Subcutaneous abdominal adipose tissue (tissue), 5 donors: Measurements from ENCODE around the gene SESN1.
A peak's percentile ranks its signal among the peaks of the same experiment; 100 is the strongest.
"Not testable (repeated sequence)": the region's sequence is repeated elsewhere in the genome, so short reads cannot be mapped to it uniquely, and the experiment has no call there.

Experiments used
- H3K27ac ChIP-seq: one replicate; pipeline ENCODE4 v1.7.0; 2013; ENCODE audit warnings: low read depth, mild to moderate bottlenecking, inconsistent platforms, low read length, moderate library complexity
- H3K27me3 ChIP-seq, 5 donors: one replicate each; pipeline ENCODE4 v1.7.0; 2013; ENCODE audit warnings: low read length in 5 of 5, inconsistent platforms in 1 of 5; ENCODE audit not compliant: control insufficient read depth in 5 of 5, insufficient read depth in 4 of 5
- H3K36me3 ChIP-seq, 5 donors: one replicate each; pipeline ENCODE4 v1.7.0; 2013; ENCODE audit warnings: low read length in 5 of 5; ENCODE audit not compliant: control insufficient read depth in 5 of 5, insufficient read depth in 5 of 5
- H3K4me1 ChIP-seq, 5 donors: one replicate each; pipeline ENCODE4 v1.7.0; 2013; ENCODE audit warnings: low read length in 5 of 5, mild to moderate bottlenecking in 3 of 5, moderate library complexity in 1 of 5; ENCODE audit not compliant: control insufficient read depth in 5 of 5, insufficient read depth in 5 of 5
- H3K4me3 ChIP-seq, 5 donors: one replicate each; pipeline ENCODE4 v1.7.0; 2013; ENCODE audit warnings: low read length in 5 of 5, low read depth in 1 of 5
- H3K9ac ChIP-seq, 5 donors: one replicate each; pipeline ENCODE4 v1.7.0; 2013; ENCODE audit warnings: low read length in 5 of 5, mild to moderate bottlenecking in 4 of 5, moderate library complexity in 3 of 5
- H3K9me3 ChIP-seq, 5 donors: one replicate each; pipeline ENCODE4 v1.7.0; 2013; ENCODE audit warnings: low read length in 5 of 5; ENCODE audit not compliant: control insufficient read depth in 5 of 5
- donor health status: healthy.
- donor health status: healthy.
- donor health status: healthy.
- donor health status: healthy.
- donor health status: healthy.

The SESN1 gene

DNA sequence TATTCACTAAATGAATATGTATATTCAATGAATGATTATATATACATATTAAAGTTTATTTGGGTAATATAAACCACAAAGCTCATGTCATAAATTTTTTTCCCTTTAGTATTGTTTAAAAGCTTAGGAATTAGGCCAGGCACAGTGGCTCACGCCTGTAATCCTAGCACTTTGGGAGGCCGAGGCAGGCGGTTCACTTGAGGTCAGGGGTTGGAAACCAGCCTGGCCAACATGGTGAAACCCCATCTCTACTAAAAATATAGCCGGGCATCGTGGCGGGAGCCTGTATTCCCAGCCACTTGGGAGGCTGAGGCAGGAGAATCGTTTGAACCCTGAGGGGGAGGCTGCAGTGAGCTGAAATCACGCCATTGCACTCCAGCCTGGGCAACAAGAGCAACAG, 10.5 kb downstream of the SESN1 start:
- not testable (repeated sequence) for H3K9me3 ChIP-seq, H3K27ac ChIP-seq, H3K9ac ChIP-seq, H3K36me3 ChIP-seq, H3K27me3 ChIP-seq, H3K4me3 ChIP-seq
- H3K4me1 ChIP-seq: peaks cover 0 to 34% (median 14%) of the 10 kb centered on the region in 5 donors

DNA sequence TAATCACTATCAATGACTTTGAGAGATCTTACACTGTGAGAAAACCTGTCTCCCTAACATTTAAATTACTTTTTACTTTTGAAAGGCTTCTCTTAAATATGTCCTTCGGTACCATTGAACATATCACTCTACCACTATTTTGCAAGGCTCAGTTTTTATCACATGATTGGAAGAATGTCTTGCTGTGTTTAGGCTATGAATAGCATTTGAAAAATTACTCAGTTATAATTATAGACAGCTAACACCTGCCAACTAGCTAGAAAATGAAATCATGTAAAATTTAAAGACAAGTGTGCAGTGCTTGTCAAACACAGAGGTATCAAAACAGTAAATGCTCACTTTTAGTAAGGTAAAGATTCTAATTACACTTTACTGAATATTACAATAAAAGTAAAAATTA, 11.0 kb downstream of the SESN1 start:
- Histone ChIP-seq H3K9ac (no peak overlapping the region), H3K36me3 (peaks cover 0 to 5% (median 2%) of the 10 kb centered on the region in 5 donors), H3K4me3 (no peak overlapping the region), H3K27ac (no peak overlapping the region), H3K4me1 (peaks cover 0 to 30% (median 14%) of the 10 kb centered on the region in 5 donors), H3K27me3 (no peaks in the 10 kb centered on the region), H3K9me3 (no peaks in the 10 kb centered on the region)

DNA sequence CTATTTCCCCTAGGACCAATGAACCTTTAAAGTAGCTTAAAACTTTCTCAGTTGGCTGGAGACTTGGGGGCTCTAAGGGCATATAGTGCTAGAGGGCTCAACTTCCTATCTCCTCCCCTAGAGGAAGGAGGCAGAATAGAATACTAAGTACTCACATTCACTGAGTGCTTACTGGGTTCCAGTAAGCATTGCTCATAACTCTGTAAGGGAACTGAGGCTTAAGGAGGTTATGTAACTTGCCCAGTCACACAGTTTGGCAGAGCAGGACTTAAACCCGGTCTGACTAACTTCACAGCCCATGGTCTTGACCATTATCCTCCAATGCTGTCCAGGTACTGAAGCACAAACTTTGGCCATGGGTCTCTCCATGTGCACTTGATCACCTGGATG, 12.5 kb downstream of the SESN1 start:
- no peaks in the 10 kb centered on the region for H3K27me3 ChIP-seq
- H3K36me3 ChIP-seq: peaks cover 0 to 5% (median 2%) of the 10 kb centered on the region in 5 donors
- peak overlapping the region; percentile 13 for H3K27ac ChIP-seq
- no peaks in the 10 kb centered on the region for H3K9me3 ChIP-seq
- H3K4me1 ChIP-seq: peaks cover 0 to 21% (median 13%) of the 10 kb centered on the region in 5 donors
- no peak overlapping the region for H3K9ac ChIP-seq
- H3K4me3 ChIP-seq: no peak overlapping the region

DNA sequence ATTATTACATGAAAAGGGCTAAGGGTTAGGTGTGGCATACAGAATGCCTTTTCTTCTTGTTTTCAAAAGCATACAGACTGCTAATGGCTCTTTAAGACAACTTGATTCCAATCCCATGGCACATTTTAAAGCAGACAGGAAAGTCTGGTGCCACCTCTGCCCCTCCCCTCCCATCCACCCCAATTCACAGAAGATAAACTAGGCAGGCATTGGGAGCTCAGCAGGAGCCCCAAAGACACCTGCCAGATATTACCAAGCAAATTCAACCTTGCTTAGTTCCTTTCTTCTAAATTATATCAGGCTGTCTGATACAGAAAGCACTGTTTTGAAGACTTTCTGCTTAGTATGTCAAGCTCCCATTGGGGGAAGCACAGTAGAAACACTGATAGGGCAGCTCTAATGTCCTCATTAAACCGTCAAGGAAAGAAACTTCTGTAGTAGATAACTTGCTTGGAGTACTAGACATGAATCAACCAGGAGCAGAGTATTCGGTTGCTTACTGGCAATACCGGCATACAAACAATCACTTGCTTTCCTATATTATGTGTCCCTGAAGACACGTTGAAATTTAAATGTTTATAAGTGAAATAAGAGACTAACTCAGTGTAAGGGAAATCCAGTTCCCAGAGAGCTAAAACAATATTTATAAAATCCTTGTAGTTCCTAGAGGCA, 13.0 kb downstream of the SESN1 start:
- peak overlapping the region; percentile 13 for H3K27ac ChIP-seq
- H3K4me1 ChIP-seq: peaks cover 0 to 21% (median 13%) of the 10 kb centered on the region in 5 donors
- no peak overlapping the region for H3K9ac ChIP-seq
- no peaks in the 10 kb centered on the region for H3K9me3 ChIP-seq
- H3K27me3 ChIP-seq: no peaks in the 10 kb centered on the region
- H3K36me3 ChIP-seq: peaks cover 0 to 5% (median 2%) of the 10 kb centered on the region in 5 donors
- H3K4me3 ChIP-seq: no peak overlapping the region

DNA sequence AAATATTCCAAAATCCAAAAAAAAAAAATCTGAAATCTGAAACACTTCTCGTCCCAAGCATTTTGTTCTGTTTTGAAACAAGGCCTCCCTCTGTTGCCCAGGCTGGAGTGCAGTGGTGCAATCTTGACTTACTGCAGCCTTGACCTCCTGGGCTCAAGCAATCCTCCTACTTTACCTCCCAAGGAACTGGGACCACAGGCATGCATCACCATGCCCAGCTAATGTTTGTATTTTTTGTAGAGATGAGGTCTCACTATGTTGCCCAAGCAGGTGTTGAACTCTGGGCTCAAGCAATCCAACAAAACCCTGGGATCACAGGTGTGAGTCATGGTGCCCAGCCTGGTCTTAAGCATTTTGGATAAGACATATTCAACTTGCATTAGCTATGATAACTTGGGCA, 13.6 kb downstream of the SESN1 start:
- Histone ChIP-seq H3K4me3 (no peak overlapping the region), H3K27me3 (no peaks in the 10 kb centered on the region), H3K27ac (no peak overlapping the region), H3K36me3 (peaks cover 0 to 5% (median 2%) of the 10 kb centered on the region in 5 donors), H3K9me3 (no peaks in the 10 kb centered on the region), H3K4me1 (peaks cover 0 to 21% (median 17%) of the 10 kb centered on the region in 5 donors), H3K9ac (no peak overlapping the region)

DNA sequence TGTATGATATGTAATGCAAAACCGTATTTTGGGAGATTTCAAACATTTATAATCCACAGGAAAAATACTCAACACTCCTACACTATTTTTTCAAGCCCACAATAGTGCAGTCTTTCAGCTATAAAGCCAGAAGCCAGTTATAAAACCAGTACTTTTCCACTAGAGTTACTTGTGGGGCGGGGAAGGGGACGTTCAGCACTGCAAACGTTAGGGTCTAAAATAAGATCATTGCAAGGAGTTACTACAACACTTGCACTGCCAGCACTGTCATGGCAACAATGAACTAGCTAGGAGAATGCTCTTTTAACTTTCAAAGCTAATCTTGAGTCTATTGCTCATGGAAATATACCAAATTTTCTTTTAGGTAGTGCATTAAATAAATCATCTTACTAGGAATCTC, 14.7 kb downstream of the SESN1 start:
- Histone ChIP-seq H3K36me3 (peaks cover 0 to 3% (median 0%) of the 10 kb centered on the region in 5 donors), H3K27ac (peak overlapping the region; percentile 16), H3K4me1 (peaks cover 0 to 21% (median 17%) of the 10 kb centered on the region in 5 donors), H3K27me3 (no peaks in the 10 kb centered on the region), H3K9me3 (no peaks in the 10 kb centered on the region), H3K9ac (no peak overlapping the region), H3K4me3 (no peak overlapping the region)

DNA sequence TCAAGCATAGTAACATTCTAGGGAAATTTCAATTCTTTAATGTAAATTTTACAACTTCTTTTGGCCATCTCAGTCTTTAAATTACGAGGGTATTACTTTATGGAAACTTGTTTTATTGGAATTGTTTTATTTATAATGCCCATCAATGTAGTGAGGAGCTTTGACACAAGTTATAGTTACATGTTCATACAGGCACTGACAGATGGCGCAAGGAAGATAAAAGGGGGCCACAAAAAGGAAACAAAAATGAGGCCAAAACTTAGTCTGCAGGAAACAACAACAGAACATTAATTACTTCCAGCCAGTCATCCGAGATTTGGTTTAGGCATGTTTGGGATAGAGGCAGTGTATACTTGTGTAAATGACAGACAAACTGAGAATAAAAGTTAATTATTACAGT, 18.3 kb downstream of the SESN1 start:
- H3K27ac ChIP-seq: no peak overlapping the region
- no peaks in the 10 kb centered on the region for H3K27me3 ChIP-seq
- no peaks in the 10 kb centered on the region for H3K36me3 ChIP-seq
- H3K9me3 ChIP-seq: no peaks in the 10 kb centered on the region
- H3K9ac ChIP-seq: no peak overlapping the region
- peaks cover 0 to 27% (median 17%) of the 10 kb centered on the region in 5 donors for H3K4me1 ChIP-seq
- H3K4me3 ChIP-seq: no peak overlapping the region

DNA sequence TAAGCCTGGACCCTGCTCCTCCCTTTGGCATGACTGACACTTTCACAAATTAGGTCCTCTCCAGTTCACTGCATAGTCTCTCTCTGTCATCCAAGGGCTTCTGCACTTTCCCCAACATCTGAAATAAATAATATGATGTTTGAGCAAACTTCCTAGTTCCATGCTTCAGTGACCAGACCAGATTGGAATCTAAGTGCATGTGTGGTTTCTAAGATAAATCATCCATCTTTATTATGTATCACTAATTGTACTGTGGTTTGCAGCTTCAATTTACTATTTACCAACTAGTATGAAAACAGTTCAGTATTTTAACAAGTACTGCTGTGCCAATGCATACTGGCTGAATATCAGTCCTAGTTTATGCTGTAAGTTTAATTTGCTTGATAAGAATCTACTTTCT, 18.7 kb downstream of the SESN1 start:
- H3K4me1 ChIP-seq: peaks cover 0 to 22% (median 17%) of the 10 kb centered on the region in 5 donors
- H3K36me3 ChIP-seq: no peaks in the 10 kb centered on the region
- H3K9ac ChIP-seq: no peak overlapping the region
- H3K27me3 ChIP-seq: no peaks in the 10 kb centered on the region
- H3K9me3 ChIP-seq: no peaks in the 10 kb centered on the region
- H3K27ac ChIP-seq: no peak overlapping the region
- no peak overlapping the region for H3K4me3 ChIP-seq

DNA sequence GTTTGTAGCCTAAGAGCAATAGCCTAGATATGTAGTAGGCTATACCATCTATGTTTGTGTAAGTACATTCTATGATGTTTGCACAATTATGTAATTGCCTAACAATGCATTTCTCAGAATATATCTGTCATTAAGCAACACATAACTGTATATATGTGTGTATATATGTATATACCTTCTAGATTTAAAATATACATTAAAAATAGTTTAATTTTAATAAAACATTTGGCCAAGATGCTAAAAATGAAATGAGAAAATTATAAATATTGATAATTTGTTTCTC, 20.6 kb downstream of the SESN1 start:
- no peaks in the 10 kb centered on the region for H3K27me3 ChIP-seq
- no peak overlapping the region for H3K27ac ChIP-seq
- H3K4me1 ChIP-seq: peaks cover 0 to 12% (median 8%) of the 10 kb centered on the region in 5 donors
- H3K36me3 ChIP-seq: no peaks in the 10 kb centered on the region
- no peaks in the 10 kb centered on the region for H3K9me3 ChIP-seq
- no peak overlapping the region for H3K4me3 ChIP-seq
- no peak overlapping the region for H3K9ac ChIP-seq

DNA sequence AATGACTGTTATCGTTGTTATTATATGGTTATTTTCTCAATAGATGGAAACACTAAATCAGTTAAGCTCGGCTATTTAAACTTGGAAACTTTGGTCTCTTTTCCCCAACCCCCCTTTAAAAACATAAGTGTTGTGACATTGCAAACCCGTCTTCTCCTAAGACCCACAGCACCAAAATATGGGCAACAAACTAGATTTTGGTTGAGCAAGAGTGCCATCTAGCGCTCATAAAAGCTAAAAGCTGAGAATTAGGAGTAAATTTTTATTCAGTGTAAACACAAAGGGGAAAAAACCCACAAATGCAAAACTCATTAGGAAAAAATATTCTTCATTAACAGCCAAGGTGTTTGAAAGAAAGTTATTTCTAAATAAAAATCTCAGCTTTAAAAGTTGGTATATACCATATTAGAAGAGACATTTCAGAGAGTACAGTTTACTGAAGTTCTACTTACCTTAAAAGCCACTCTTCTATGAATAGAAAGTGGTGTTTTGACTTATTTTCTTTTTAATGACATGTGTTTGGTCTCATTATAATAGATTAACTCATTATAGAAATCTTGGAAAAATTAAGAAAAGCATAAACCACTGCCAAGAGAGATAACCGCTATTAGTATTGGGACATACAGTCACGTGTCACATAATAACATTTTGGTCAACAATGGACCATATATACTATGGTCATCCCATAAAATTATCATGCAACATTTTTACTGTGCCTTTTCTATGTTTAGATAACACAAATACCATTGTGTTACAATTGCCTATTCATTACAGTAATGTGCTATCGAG, 21.1 kb downstream of the SESN1 start:
- Histone ChIP-seq H3K36me3 (no peaks in the 10 kb centered on the region), H3K4me3 (no peak overlapping the region), H3K27ac (no peak overlapping the region), H3K9ac (no peak overlapping the region), H3K27me3 (no peaks in the 10 kb centered on the region), H3K9me3 (no peaks in the 10 kb centered on the region), H3K4me1 (peaks cover 0 to 12% (median 8%) of the 10 kb centered on the region in 5 donors)
